ENCODE results near the gene XIRP1.

Gene XIRP1

DNA sequence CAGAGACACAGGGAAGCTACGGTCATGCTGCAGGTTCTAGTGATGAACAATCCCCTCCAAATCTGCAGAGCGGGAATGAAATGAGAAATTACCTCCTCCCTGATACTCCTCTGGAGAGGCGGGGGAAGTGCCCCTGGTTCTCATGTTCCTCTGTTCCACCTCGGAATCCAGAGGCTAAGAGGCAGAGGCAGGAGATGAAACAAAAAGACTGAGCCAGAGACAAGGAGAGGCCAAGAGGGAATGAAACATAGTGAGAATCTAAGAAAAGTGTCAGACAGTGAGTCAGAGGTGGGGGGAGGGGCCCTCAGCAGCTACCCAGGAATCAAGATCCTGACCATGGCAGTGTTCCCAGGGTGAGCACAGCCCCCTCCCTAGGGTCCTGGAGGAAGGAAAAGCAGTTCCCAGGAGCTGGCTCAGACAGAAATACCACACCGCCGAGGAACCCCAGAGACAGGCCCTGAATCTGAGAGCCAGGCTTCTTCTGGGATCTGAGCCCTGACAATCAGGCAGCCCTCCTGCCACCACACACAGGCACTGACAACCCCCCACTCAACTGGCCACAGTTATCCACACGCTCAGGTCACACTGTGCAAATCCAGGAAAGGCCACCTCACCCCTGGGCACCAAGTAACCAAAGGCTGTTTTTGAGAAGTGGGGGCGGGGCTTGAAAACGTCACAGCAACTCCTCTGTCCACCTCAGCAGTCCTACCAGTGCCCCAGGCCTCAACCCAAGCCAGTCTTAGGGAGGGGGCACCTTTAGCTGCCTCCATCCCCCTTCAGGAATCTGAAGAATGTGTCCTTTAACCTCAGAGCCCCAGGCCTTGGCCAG is 41.4 kb downstream of the XIRP1 start:
- peak; percentile 95 for DNase-seq (ENCODE audit: low read depth)
- peak overlapping the region; percentile 96 for H3K4me3 ChIP-seq (ENCODE audit: low read length)
- TF ChIP-seq, protein P1, sequence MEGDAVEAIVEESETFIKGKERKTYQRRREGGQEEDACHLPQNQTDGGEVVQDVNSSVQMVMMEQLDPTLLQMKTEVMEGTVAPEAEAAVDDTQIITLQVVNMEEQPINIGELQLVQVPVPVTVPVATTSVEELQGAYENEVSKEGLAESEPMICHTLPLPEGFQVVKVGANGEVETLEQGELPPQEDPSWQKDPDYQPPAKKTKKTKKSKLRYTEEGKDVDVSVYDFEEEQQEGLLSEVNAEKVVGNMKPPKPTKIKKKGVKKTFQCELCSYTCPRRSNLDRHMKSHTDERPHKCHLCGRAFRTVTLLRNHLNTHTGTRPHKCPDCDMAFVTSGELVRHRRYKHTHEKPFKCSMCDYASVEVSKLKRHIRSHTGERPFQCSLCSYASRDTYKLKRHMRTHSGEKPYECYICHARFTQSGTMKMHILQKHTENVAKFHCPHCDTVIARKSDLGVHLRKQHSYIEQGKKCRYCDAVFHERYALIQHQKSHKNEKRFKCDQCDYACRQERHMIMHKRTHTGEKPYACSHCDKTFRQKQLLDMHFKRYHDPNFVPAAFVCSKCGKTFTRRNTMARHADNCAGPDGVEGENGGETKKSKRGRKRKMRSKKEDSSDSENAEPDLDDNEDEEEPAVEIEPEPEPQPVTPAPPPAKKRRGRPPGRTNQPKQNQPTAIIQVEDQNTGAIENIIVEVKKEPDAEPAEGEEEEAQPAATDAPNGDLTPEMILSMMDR (conservative IDR thresholded peaks at IDR 0.05; ENCODE audit: low read depth, low read length): no peak

DNA sequence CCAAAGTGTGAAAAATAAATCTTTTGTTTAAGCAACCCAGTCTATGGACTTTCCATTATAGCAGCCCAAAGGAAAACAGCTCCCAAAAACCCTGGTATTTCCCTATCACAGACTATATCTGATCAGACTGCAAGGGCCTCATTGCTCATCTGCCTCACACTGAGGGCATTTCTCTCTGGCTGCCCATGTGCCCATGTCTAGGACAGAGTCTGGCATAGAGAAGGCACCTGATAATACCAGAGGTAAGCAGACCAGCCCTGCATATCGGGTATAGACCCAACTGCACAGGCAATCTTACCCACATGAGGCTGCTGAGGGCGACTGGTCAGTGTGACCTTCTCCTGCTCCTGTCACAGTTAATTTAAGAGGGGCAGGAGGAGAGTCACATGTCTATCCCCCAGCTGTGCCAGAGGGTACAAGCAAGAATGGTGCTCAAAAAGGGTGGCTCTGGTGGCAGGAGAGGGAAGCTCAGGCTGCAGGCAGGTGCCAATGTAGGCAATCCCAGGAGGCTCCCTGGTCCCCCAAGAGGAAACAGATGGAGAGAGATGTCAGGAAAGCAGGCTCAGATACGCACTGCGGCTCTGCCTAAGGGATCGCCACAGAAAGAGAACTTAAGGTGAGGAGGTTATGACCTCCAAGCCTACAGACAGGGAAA is 42.1 kb downstream of the XIRP1 start:
- H3K4me3 ChIP-seq (ENCODE audit: low read length): peak overlapping the region; percentile 96
- TF ChIP-seq, protein P1 (conservative IDR thresholded peaks at IDR 0.05; ENCODE audit: low read depth, low read length): no peak
- no peak for DNase-seq (ENCODE audit: low read depth)

DNA sequence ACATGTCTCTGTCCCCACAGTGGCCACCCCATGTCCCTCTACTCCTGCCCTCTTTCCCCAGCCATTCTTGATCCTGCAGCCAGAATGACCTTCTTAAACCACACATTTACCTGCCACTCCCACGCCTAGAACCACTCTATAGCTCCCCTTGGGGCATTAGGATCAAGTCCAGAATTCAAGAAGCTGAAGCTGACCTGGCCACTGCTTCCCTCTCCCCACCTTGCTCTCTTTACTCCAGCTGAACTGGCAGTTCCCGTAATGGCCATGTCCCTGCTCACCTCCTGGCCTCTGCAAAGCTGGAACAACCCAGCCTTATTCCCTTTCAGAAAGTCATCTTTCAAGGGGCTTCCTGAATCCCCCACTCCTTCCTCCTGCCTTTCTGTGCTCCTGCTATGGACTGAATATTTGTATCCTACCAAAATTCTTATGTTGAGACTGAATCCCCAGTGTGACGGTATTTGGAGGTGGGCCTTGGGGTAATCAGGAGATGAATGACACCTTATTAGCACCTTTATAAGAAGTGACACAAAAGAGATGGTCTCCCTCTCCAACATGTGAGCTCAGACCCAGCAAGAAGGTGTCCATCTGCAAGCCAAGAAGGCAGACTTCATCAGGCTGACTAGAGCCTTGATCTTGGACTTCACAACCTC is 42.8 kb downstream of the XIRP1 start:
- DNase-seq (ENCODE audit: low read depth): no peak
- peak overlapping the region; percentile 96 for H3K4me3 ChIP-seq (ENCODE audit: low read length)
- TF ChIP-seq, protein P1 (conservative IDR thresholded peaks at IDR 0.05; ENCODE audit: low read depth, low read length): no peak

DNA sequence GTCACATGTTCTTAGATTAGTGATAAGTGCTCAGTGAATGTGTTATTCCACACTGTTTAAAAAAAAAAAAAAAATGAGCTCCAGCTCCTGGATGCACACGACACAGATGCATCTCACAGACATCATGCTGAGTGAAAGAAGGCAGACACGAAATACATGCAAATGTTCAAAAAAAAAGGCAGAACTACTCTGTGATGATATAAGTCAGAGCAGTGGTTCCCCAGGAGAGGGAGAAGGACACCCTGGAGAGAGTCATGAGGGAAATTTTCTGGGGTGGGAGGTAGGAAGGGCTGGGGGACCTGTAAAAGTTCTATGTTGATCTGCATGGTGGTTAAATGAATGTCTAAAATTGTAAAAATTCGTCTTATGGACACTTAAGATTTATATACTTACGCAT is 43.3 kb downstream of the XIRP1 start:
- no peak for DNase-seq (ENCODE audit: low read depth)
- TF ChIP-seq, protein P1 (conservative IDR thresholded peaks at IDR 0.05; ENCODE audit: low read depth, low read length): no peak
- H3K4me3 ChIP-seq (ENCODE audit: low read length): no peak overlapping the region

DNA sequence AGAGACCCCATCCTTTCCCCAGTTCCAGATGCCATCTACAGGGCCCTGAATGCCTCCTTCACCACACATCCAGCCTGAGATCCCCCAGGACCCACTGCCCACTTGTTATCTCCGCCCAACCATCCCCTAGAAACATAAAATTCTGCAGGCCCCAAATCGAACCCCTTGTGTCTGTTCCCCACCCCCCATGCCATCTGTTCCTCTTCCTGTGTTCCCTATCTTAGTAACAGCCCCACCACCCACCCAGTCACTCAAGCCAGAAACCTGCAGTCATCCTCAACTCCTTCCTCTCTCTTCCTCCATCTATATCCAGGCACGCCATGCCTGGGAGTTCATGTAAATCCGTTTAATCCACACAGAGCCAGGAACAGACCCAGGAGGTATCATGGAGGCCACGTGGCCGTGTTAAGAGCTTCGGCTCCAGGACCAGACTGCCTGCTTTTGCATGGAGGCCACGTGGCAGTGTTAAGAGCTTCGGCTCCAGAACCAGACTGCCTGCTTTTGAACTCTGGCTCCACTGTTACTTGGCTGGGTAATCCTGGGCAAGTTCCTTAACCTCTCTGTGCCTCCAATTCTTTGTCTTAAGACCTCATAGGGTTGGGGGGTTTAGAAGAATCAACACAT is 43.8 kb downstream of the XIRP1 start:
- H3K4me3 ChIP-seq (ENCODE audit: low read length): peak overlapping the region; percentile 17
- DNase-seq (ENCODE audit: low read depth): no peak
- TF ChIP-seq, protein P1 (conservative IDR thresholded peaks at IDR 0.05; ENCODE audit: low read depth, low read length): no peak

DNA sequence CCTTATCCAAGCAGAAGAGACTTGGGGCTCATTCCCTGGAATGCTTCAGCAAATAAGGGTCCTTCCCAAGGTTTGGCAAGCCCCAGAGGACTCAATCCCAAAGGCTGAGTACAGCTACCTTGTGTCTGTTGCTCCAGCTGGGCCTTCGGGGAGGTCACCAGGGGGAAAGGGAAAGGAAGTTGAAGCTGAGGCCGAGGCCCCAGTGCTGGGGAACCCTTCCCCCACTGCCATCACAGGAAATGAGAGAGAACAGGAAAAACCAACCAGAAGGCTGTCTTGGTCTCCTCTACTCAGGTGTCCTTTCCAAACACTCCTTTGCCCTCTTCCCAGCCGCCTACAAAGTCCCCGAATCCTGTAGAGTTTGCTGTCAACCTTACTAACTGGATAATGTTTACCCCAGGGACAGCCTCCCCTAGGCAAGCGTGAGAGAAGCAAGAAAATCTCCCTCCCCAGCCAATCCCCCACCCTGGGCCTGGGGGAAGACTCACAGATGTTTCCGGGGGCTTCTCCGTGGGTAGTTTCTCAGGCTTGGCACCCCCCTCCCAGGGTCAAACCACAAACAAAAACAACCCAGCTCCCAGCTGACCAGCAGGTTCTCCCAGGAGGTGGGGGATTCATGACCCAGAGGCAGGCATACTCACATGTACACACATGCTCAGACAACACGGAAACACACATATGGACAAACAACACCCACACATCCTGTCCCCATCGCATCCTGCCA is 44.5 kb downstream of the XIRP1 start:
- no peak for DNase-seq (ENCODE audit: low read depth)
- TF ChIP-seq, protein P1 (conservative IDR thresholded peaks at IDR 0.05; ENCODE audit: low read depth, low read length): no peak
- peak overlapping the region; percentile 17 for H3K4me3 ChIP-seq (ENCODE audit: low read length)

Measured in retinal pigment epithelial cell (primary cell).